Testis (tissue), 2 donors: ENCODE data around the gene MRPS6.

ENCODE experiments used
- CTCF ChIP-seq, 3 experiments: fragments of 450-650 bp in 2 of 3; fragments of 200-600 bp in 1 of 3; sonication (generic) in 1 of 3; IDR thresholded peaks; one replicate each; pipeline ENCODE4 v1.5.1; 2016 to 2019; ENCODE audit warnings: antibody characterized with exemption in 3 of 3, mild to moderate bottlenecking in 2 of 3, moderate library complexity in 1 of 3
- POLR2A ChIP-seq: fragments of 450-650 bp; IDR thresholded peaks from one replicate; pipeline ENCODE4 v1.6.1; 2017; ENCODE audit warnings: antibody characterized with exemption, mild to moderate bottlenecking, moderate library complexity

- peak in 1 of 3 experiments; percentile 15 for TF ChIP-seq CTCF (IDR thresholded peaks at IDR 0.05)
- TF ChIP-seq POLR2A: peak; percentile 41
Measured at GRCh38 chr21:34073032-34073748, at the start of gene MRPS6, which contains the start of gene SLC5A3.
